KG1 (cell line): Measurements from ENCODE around the gene PRR36.

Source experiments
- DNase-seq: peaks from one replicate; lab custom pipeline; 2025; lab: John Stamatoyannopoulos, UW

PRR36 gene

GRCh38 chr19:7912697-7913564, 38.7 kb upstream of the PRR36 start:
- no peak for DNase-seq

- no peak for DNase-seq
Measured at GRCh38 chr19:7912144-7912696, 38.0 kb upstream of the PRR36 start.

GRCh38 chr19:7911508-7912143, 37.4 kb upstream of the PRR36 start:
- DNase-seq, result no peak

- DNase-seq, result no peak
Measured at GRCh38 chr19:7910321-7911161, 36.4 kb upstream of the PRR36 start.

GRCh38 chr19:7909471-7910067, 35.4 kb upstream of the PRR36 start:
- no peak for DNase-seq

GRCh38 chr19:7908742-7909461, 34.7 kb upstream of the PRR36 start:
- no peak for DNase-seq

- DNase-seq, result no peak
Measured at GRCh38 chr19:7908078-7908699, 34.0 kb upstream of the PRR36 start.

- no peak for DNase-seq
Measured at GRCh38 chr19:7907544-7907943, 33.4 kb upstream of the PRR36 start.

- DNase-seq, result no peak
Measured at GRCh38 chr19:7907122-7907521, 32.9 kb upstream of the PRR36 start.

- no peak for DNase-seq
Measured at GRCh38 chr19:7905859-7906258, 31.7 kb upstream of the PRR36 start.

- DNase-seq, result no peak
Measured at GRCh38 chr19:7905268-7905667, 31.1 kb upstream of the PRR36 start.

- DNase-seq, result no peak
Measured at GRCh38 chr19:7904074-7905020, 30.2 kb upstream of the PRR36 start.

- DNase-seq, result peak; percentile 99
Measured at GRCh38 chr19:7903244-7904073, 29.3 kb upstream of the PRR36 start, which contains the start of gene MAP2K7. Gene MAP2K7, plus strand, starts transcription at chr19:7903877. Its CDS starts 68 bp downstream, at chr19:7903945.

GRCh38 chr19:7902796-7903243, 28.6 kb upstream of the PRR36 start:
- DNase-seq, result no peak

- DNase-seq, result no peak
Measured at GRCh38 chr19:7901337-7901736, 27.1 kb upstream of the PRR36 start.

GRCh38 chr19:7900931-7901330, 26.7 kb upstream of the PRR36 start:
- no peak for DNase-seq

- no peak for DNase-seq
Measured at GRCh38 chr19:7900401-7900870, 26.2 kb upstream of the PRR36 start.

GRCh38 chr19:7899751-7900378, 25.7 kb upstream of the PRR36 start:
- DNase-seq, result no peak
